H9 (cell line): ENCODE measurements around the gene DAB1. TPM values are rescaled to one million over a fixed set of nuclear protein-coding genes. Genes with fewer than 3 reads are reported as not detected.

Experiments used
- DNase-seq: peaks from one replicate; pipeline ENCODE4 v3.0.0-alpha.2; 2017
- H2AFZ ChIP-seq: one replicate; pipeline ENCODE4 v1.6.1; 2013; ENCODE audit warnings: mild to moderate bottlenecking, low read length, control low read depth, moderate library complexity
- H2AK5ac ChIP-seq: 2 replicates; pipeline ENCODE4 v1.6.1; 2013; ENCODE audit warnings: low read length, control low read depth, mixed read lengths; ENCODE audit not compliant: insufficient read length
- H2BK120ac ChIP-seq: one replicate; pipeline ENCODE4 v1.6.1; 2013; ENCODE audit warnings: low read depth, mild to moderate bottlenecking, low read length, control low read depth, inconsistent platforms; ENCODE audit not compliant: poor library complexity, severe bottlenecking
- H2BK12ac ChIP-seq: 2 replicates; pipeline ENCODE4 v1.6.1; 2013; ENCODE audit warnings: low read length, control low read depth, mixed read lengths, low read depth; ENCODE audit not compliant: insufficient read length
- H2BK15ac ChIP-seq: 2 replicates; pipeline ENCODE4 v1.6.1; 2013; ENCODE audit warnings: low read depth, low read length, control low read depth
- H2BK20ac ChIP-seq: one replicate; pipeline ENCODE4 v1.6.1; 2013; ENCODE audit warnings: low read depth, mild to moderate bottlenecking, low read length, control low read depth, inconsistent platforms; ENCODE audit not compliant: poor library complexity, severe bottlenecking
- H2BK5ac ChIP-seq: 2 replicates; pipeline ENCODE4 v1.6.1; 2013; ENCODE audit warnings: low read length, control low read depth, mixed read lengths; ENCODE audit not compliant: insufficient read length
- H3K14ac ChIP-seq: 2 replicates; pipeline ENCODE4 v1.6.1; 2013; ENCODE audit warnings: low read length, control low read depth; ENCODE audit not compliant: insufficient read depth
- H3K18ac ChIP-seq: 2 replicates; pipeline ENCODE4 v1.6.1; 2013; ENCODE audit warnings: low read depth, mild to moderate bottlenecking, mixed read lengths, low read length, control low read depth; ENCODE audit not compliant: insufficient read length
- H3K23ac ChIP-seq: 2 replicates; pipeline ENCODE4 v1.6.1; 2013; ENCODE audit warnings: low read length, control low read depth, mixed read lengths, low read depth; ENCODE audit not compliant: insufficient read length
- H3K23me2 ChIP-seq: 2 replicates; pipeline ENCODE4 v1.6.1; 2013; ENCODE audit warnings: low read depth, mild to moderate bottlenecking, mixed read lengths, low read length, control low read depth; ENCODE audit not compliant: insufficient read length, poor library complexity, severe bottlenecking
- H3K27ac ChIP-seq: 2 replicates; pipeline ENCODE4 v1.5.1; 2013; ENCODE audit warnings: low read length, control low read depth, mixed read lengths, low read depth; ENCODE audit not compliant: insufficient read length
- H3K27me3 ChIP-seq: 2 replicates; pipeline ENCODE4 v1.6.1; 2013; ENCODE audit warnings: low read length, control low read depth, inconsistent platforms; ENCODE audit not compliant: insufficient read depth
- H3K4ac ChIP-seq: 2 replicates; pipeline ENCODE4 v1.6.1; 2013; ENCODE audit warnings: low read depth, mild to moderate bottlenecking, control low read depth, inconsistent platforms, low read length, moderate library complexity
- H3K4me1 ChIP-seq: 2 replicates; pipeline ENCODE4 v1.6.1; 2013; ENCODE audit warnings: low read length, control low read depth, inconsistent platforms; ENCODE audit not compliant: insufficient read depth
- H3K4me2 ChIP-seq: 2 replicates; pipeline ENCODE4 v1.6.1; 2013; ENCODE audit warnings: low read length, control low read depth, mixed read lengths; ENCODE audit not compliant: insufficient read length, insufficient read depth
- H3K56ac ChIP-seq: 2 replicates; pipeline ENCODE4 v1.6.1; 2013; ENCODE audit warnings: low read depth, mild to moderate bottlenecking, mixed read lengths, low read length, control low read depth; ENCODE audit not compliant: insufficient read length
- H3K79me1 ChIP-seq: 2 replicates; pipeline ENCODE4 v1.6.1; 2013; ENCODE audit warnings: low read depth, mild to moderate bottlenecking, moderate library complexity, low read length, control low read depth, inconsistent platforms; ENCODE audit not compliant: insufficient read depth, poor library complexity, severe bottlenecking
- H3K79me2 ChIP-seq: 2 replicates; pipeline ENCODE4 v1.6.1; 2013; ENCODE audit warnings: low read length, control low read depth, inconsistent platforms; ENCODE audit not compliant: insufficient read depth
- H3K9ac ChIP-seq: 2 replicates; pipeline ENCODE4 v1.6.1; 2013; ENCODE audit warnings: low read length, control low read depth, mixed read lengths; ENCODE audit not compliant: insufficient read length; ENCODE audit errors: extremely low read depth
- H3K9me3 ChIP-seq: one replicate; pipeline ENCODE4 v1.6.1; 2013; ENCODE audit warnings: low read depth, low read length, inconsistent platforms; ENCODE audit not compliant: control insufficient read depth
- H3T11ph ChIP-seq: one replicate; pipeline ENCODE4 v1.6.1; 2013; ENCODE audit warnings: mild to moderate bottlenecking, low read length, control low read depth, inconsistent platforms
- H4K20me1 ChIP-seq: one replicate; pipeline ENCODE4 v1.6.1; 2013; ENCODE audit not compliant: control insufficient read depth, insufficient read length, insufficient read depth
- H4K5ac ChIP-seq: 2 replicates; pipeline ENCODE4 v1.6.1; 2013; ENCODE audit warnings: low read depth, mild to moderate bottlenecking, mixed read lengths, low read length, control low read depth; ENCODE audit not compliant: insufficient read length
- H4K8ac ChIP-seq: replicated peaks from 2 replicates; pipeline ENCODE4 v1.6.1; 2013; ENCODE audit warnings: low read length, control low read depth, mixed read lengths, low read depth; ENCODE audit not compliant: insufficient read length
- H4K91ac ChIP-seq: 2 replicates; pipeline ENCODE4 v1.6.1; 2013; ENCODE audit warnings: low read depth, mild to moderate bottlenecking, moderate library complexity, mixed read lengths, low read length, control low read depth; ENCODE audit not compliant: insufficient read length
- H3K27ac Mint-ChIP-seq, 3 experiments: 2 replicates in 2 of 3; 3 replicates in 1 of 3; pipeline ENCODE4 v1.8.0; 2020 to 2021; ENCODE audit warnings: mixed read lengths in 3 of 3, mild to moderate bottlenecking in 1 of 3, moderate library complexity in 1 of 3
- H3K27me3 Mint-ChIP-seq: 2 replicates; pipeline ENCODE4 v1.8.0; 2021; ENCODE audit warnings: low read depth, mild to moderate bottlenecking, moderate library complexity, mixed read lengths
- H3K36me3 Mint-ChIP-seq, 3 experiments: 2 replicates in 2 of 3; 3 replicates in 1 of 3; pipeline ENCODE4 v1.8.0; 2020 to 2021; ENCODE audit warnings: low read depth in 3 of 3, mixed read lengths in 3 of 3; ENCODE audit not compliant: insufficient read depth in 1 of 3
- H3K4me1 Mint-ChIP-seq, 2 experiments: 2 replicates each; pipeline ENCODE4 v1.8.0; 2020; ENCODE audit warnings: mixed read lengths in 2 of 2
- H3K4me3 Mint-ChIP-seq, 2 experiments: 2 replicates in 1 of 2; 3 replicates in 1 of 2; pipeline ENCODE4 v1.8.0; 2020 to 2021; ENCODE audit warnings: mild to moderate bottlenecking in 2 of 2, mixed read lengths in 2 of 2, moderate library complexity in 1 of 2
- H3K9me3 Mint-ChIP-seq, 2 experiments: 2 replicates in 1 of 2; 3 replicates in 1 of 2; pipeline ENCODE4 v1.8.0; 2020; ENCODE audit warnings: mild to moderate bottlenecking in 2 of 2, mixed read lengths in 2 of 2, moderate library complexity in 1 of 2
- CTCF ChIP-seq: fragments of 200-600 bp; sonication (generic); conservative IDR thresholded peaks from 3 replicates; pipeline ENCODE4 v1.8.0; 2021; ENCODE audit warnings: antibody characterized with exemption, mild to moderate bottlenecking
- WGBS: extraction: QIAGEN DNeasy Blood & Tissue Kit; methylation state at CpG from one replicate; pipeline ENCODE4 v1.1.7; 2013; ENCODE audit warnings: missing lambda C conversion rate, low lambda C conversion rate, mixed read lengths; ENCODE audit not compliant: insufficient read length; ENCODE audit errors: extremely low coverage; 5-methylcytosine and 5-hydroxymethylcytosine counted together
- total RNA-seq: library from RNA; stranded (reverse); gene quantifications from 2 replicates; pipeline ENCODE4 v1.2.1, GENCODE V29; 2021

Gene DAB1
- total RNA-seq, 1 experiment from 2014 or later, result 9.3 TPM

- Histone ChIP-seq H3K18ac (no peak overlapping the region), H3K56ac (no peak overlapping the region), H2BK5ac (no peak overlapping the region), H3K9ac (no peak overlapping the region), H3K4me2 (no peak overlapping the region), H4K91ac (no peak overlapping the region), H2BK15ac (no peak overlapping the region), H4K5ac (no peak overlapping the region), H3T11ph (no peak overlapping the region), H4K20me1 (no peaks in the 10 kb centered on the region), H2BK12ac (no peak overlapping the region), H3K27me3 (no peaks in the 10 kb centered on the region), H3K4ac (no peak overlapping the region), H2BK20ac (no peak overlapping the region), H3K4me1 (no peaks in the 10 kb centered on the region), H3K27ac (no peak overlapping the region), H4K8ac (no peak overlapping the region), H2AFZ (no peak overlapping the region), H3K23ac (no peak overlapping the region), H3K79me1 (no peaks in the 10 kb centered on the region), H3K23me2 (no peaks in the 10 kb centered on the region), H3K9me3 (no peaks in the 10 kb centered on the region), H3K79me2 (no peaks in the 10 kb centered on the region), H3K14ac (no peak overlapping the region), H2AK5ac (no peak overlapping the region), H2BK120ac (no peak overlapping the region)
- Mint-ChIP-seq H3K4me1 (peaks cover 18 to 28% of the 10 kb centered on the region in 2 experiments), H3K27ac (no peak overlapping the region), H3K27me3 (no peaks in the 10 kb centered on the region), H3K9me3 (no peaks in the 10 kb centered on the region), H3K4me3 (no peak overlapping the region), H3K36me3 (no peaks in the 10 kb centered on the region)
- no CpG with 5 or more reads among the region's 3 CpGs for WGBS
- no peak for DNase-seq
- no peak for TF ChIP-seq CTCF
These were observed 356.0 kb downstream of the DAB1 start for GRCh38 chr1:57067863-57068262.
